Islet precursor cell (in vitro differentiated cells): Measurements from ENCODE around the gene MFN2.
"Not testable (repeated sequence)": the region's sequence is repeated elsewhere in the genome, so short reads cannot be mapped to it uniquely, and the experiment has no call there.

Source experiments
- DNase-seq: peaks from one replicate; pipeline ENCODE4 v3.0.0-alpha.2; 2018

The MFN2 gene

GRCh38 chr1:12028957-12029511 is 48.8 kb downstream of the MFN2 start:
- no peak for DNase-seq

DNA sequence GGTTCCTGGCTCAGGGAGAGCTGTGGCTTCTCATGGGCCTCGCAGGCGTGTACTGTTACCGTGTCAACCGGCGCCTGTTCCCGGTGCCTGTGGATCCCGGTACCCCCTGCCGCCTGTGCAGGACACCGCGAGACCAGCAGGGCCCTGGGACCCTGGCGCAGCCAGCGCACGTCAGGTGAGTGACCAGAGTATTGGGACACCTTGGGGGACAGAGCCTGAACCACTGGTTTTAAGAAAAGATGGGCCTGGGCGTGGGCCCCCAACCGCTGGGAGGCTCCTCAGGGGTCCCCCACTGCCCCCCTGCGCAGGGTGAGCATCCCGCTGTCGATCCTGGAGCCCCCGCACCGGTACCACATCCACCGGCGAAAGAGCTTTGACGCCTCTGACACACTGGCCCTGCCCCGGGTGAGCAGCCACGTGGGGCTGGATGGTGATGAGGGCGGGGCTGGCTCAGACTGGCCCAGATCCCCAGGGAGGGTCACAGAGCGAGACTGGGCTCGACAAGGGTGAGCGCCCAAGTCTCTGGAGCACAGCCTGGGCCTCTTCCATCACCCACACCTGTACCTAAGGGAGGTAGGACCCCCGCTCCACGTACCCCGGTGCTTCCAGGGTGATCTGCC is 49.6 kb downstream of the MFN2 start:
- no peak for DNase-seq

GRCh38 chr1:12031039-12031980 is 51.1 kb downstream of the MFN2 start:
- DNase-seq, result no peak

DNA sequence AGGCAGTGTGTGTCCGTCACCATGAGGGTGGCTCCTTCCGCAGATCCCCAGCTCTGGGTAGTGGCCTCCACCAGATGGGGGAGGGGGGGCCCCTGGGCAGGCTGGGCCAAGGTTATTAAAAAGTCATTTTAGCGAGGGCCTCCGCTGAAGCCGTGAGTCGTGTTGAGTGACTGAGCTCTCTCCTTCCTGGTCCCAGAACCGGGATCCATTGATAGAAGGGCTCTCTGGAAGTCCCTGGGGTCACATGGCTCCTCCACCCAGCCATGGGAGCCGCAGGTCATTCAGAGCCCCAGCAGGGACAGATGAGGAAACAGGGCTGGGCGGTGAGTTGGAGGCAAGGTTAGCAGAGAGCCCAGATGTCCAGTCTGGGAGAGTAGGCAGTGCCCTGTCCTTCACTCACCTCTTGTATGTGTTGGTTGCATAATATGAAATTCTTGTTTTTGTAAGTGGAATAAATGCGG is 51.9 kb downstream of the MFN2 start:
- no peak for DNase-seq

GRCh38 chr1:12033441-12033840 is 53.2 kb downstream of the MFN2 start:
- not testable (repeated sequence) for DNase-seq

- DNase-seq, result no peak
These were observed 54.1 kb downstream of the MFN2 start for GRCh38 chr1:12034381-12034801.

- DNase-seq, result no peak
These were observed 55.1 kb downstream of the MFN2 start for GRCh38 chr1:12035312-12035711.

- no peak for DNase-seq
These were observed 57.5 kb downstream of the MFN2 start for GRCh38 chr1:12037486-12038355.

DNA sequence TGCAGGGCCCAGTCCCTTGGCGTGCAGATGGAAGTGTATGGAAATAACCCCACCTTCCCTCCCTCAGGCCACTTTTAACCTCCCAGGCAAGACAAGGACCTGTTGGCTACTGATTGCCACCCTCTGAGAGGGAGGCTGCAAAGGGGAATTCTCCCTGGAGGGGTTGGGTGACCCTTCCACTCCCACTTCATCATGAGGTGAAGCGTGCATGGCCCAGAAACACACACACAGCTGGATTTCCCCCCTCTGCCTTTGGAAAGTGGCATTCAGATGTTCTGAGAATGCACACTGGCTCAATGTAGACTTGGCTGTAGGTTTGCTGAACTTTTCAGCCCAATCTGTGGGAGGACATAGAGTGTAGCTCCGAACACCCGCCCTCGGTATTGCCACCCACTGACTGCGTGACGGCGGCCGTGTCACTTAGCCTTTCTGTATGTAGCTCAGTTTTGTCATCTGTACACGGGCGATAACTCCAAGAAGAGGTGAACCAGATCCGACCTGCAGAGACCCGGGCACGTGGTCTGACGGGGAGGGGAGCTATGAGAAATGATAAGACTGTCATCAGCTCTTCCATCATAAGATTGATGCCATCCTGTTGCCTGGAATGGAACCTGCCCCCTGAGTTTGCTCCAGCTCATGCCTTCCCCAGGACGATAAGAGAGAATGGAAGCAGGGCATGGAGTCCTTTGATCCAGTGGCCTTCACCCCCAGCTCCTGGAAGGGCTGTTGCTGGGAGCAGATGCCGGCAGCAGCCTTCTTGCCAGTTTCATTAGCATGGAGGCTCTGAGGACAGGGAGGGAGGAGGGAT is 58.3 kb downstream of the MFN2 start:
- DNase-seq, result no peak

GRCh38 chr1:12039164-12039525 is 58.9 kb downstream of the MFN2 start:
- DNase-seq, result no peak

DNA sequence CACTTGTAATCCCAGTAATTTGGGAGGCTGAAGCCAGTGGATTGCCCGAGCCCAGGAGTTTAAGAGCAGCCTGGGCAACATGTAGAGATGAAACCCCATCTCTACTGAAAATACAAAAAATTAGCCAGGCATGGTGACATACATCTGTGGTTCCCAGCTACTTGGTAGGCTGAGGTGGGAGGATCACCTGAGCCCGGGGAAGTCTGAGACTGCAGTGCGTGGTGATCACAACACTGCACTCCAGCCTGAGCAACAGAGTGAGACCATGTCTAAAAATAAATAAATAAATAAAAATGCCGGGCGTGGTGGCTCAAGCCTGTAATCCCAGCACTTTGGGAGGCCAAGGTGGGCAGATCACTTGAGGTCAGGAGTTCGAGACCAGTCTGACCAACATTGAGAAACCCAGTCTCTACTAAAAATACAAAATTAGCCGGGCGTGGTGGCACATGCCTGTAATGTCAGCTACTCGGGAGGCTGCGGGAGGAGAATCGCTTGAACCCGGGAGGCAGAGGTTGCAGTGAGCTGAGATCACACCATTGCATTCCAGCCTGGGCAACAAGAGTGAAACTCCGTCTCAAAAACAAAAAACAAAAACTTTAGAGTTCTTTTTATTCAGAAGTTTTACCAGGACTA is 59.7 kb downstream of the MFN2 start:
- DNase-seq, result not testable (repeated sequence)

- DNase-seq, result no peak
These were observed 60.3 kb downstream of the MFN2 start for GRCh38 chr1:12040457-12041051.

GRCh38 chr1:12044187-12044877 is 64.1 kb downstream of the MFN2 start:
- DNase-seq, result not testable (repeated sequence)

- no peak for DNase-seq
These were observed 66.5 kb downstream of the MFN2 start for GRCh38 chr1:12046749-12047119.

GRCh38 chr1:12047120-12047876 is 67.1 kb downstream of the MFN2 start:
- no peak for DNase-seq

DNA sequence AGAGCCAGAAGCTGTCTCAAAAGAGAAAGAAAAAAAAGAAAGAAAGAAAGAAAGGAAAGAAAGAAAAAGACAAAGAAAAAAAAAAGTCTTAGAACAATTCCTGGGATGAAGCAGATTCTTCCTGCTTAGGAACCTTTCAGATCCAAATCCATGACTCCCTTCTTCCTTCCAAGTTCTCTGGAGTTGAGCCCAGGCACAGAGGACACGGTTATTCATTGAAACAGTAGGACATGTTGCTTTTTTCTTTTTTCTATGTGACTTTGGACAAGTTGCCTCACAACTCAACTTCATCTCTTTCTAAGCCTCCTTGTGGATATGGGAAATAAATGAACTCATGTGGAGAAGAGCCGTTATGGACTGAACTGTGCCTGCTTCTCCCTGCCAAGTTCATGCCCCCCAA is 68.1 kb downstream of the MFN2 start:
- no peak for DNase-seq

DNA sequence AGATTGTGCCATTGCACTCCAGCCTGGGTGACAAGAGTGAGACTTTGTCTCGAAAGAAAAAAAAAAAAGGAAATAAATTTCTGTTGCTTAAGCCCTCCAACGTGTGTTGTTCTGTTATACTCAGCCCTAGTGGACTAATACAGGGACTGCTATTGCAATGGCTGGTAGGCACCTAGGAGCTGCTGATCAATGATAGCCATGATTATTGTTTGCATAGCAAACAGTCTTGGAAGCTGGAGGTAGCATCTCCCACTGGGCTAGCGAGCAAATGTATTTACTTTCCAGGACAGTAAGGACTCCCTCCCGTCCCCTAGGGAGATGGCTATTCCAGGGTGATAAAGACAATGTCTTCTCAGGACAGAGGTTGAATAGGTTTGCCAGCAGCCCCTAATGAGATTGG is 69.4 kb downstream of the MFN2 start:
- DNase-seq, result no peak

DNA sequence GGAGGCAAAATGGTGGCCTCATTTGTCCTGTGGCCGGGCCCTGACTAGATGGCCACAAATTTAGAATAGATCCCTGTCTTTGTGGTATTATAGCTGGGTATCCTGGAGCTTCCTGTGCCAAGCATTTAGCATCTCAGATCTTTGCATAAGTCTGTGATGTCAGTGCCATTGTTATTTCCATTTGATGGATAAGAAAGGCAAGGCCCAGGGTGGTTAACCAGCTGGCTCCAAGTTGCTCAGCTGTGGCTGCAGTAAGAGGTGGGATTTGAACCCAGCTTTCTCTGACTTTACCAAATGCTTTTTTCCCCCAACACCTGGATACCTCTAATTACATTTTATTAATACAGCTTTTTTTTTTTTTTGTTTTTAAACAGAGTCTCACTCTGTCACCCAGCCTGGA is 71.1 kb downstream of the MFN2 start:
- DNase-seq, result no peak

- DNase-seq, result peak; percentile 93
These were observed 71.8 kb downstream of the MFN2 start for GRCh38 chr1:12052008-12052573.
